PC-9 (cell line): ENCODE data around the gene EYA4.

Experiments
- CTCF ChIP-seq: fragments of 200-600 bp; sonication (generic); conservative IDR thresholded peaks from 2 replicates; pipeline ENCODE4 v1.6.1; 2017; ENCODE audit warnings: mixed run types, antibody characterized with exemption, mild to moderate bottlenecking, moderate library complexity
- EZH2 ChIP-seq: fragments of 200-600 bp; sonication (generic); IDR thresholded peaks from 2 replicates; pipeline ENCODE4 v1.8.0; 2017; ENCODE audit warnings: antibody characterized with exemption, low read depth

- TF ChIP-seq CTCF: no peak
- no peak for TF ChIP-seq EZH2
Measured at GRCh38 chr6:133358574-133359150, 117.5 kb downstream of the EYA4 start.
